SU-DHL-6 (cell line): ENCODE data around the gene SOBP.

ENCODE experiments used
- H2AFZ ChIP-seq: fragments of 200-600 bp; sonication (generic); 2 replicates; pipeline ENCODE4 v1.6.1; 2014; ENCODE audit warnings: low read depth, mild to moderate bottlenecking, moderate library complexity, mixed read lengths, antibody characterized with exemption, low read length; ENCODE audit not compliant: severe bottlenecking
- H3F3A ChIP-seq: fragments of 200-600 bp; shearing (Covaris generic); 2 replicates; pipeline ENCODE4 v1.6.0; 2016; ENCODE audit warnings: antibody characterized with exemption, mild to moderate bottlenecking; ENCODE audit not compliant: insufficient read depth
- H3K27ac ChIP-seq: fragments of 200-600 bp; sonication (generic); 2 replicates; pipeline ENCODE4 v1.5.1; 2016; ENCODE audit warnings: low read depth, mild to moderate bottlenecking, low read length, moderate library complexity, mixed read lengths
- H3K27me3 ChIP-seq: fragments of 200-600 bp; sonication (generic), shearing (Covaris generic); 2 replicates; pipeline ENCODE4 v1.6.0; 2014; ENCODE audit warnings: mild to moderate bottlenecking, low read length
- H3K36me3 ChIP-seq: fragments of 200-600 bp; sonication (generic); 2 replicates; pipeline ENCODE4 v1.6.1; 2014; ENCODE audit warnings: mild to moderate bottlenecking, low read length, mixed read lengths
- H3K4me2 ChIP-seq: fragments of 300-600, 200-600 bp; shearing (Covaris generic), sonication (generic); 2 replicates; pipeline ENCODE4 v1.6.0; 2014; ENCODE audit warnings: low read length, low read depth, mild to moderate bottlenecking; ENCODE audit not compliant: poor library complexity, severe bottlenecking
- H3K4me3 ChIP-seq: fragments of 200-600 bp; sonication (generic); 2 replicates; pipeline ENCODE4 v1.5.1; 2014; ENCODE audit warnings: antibody characterized with exemption, low read length, mild to moderate bottlenecking, mixed read lengths; ENCODE audit not compliant: insufficient read depth, poor library complexity, severe bottlenecking
- H3K79me2 ChIP-seq: fragments of 200-600 bp; sonication (generic); 2 replicates; pipeline ENCODE4 v1.6.1; 2014; ENCODE audit warnings: mild to moderate bottlenecking, low read length, moderate library complexity; ENCODE audit not compliant: insufficient read depth
- H3K9ac ChIP-seq: fragments of 200-600 bp; sonication (generic); 2 replicates; pipeline ENCODE4 v1.7.0; 2014; ENCODE audit warnings: mild to moderate bottlenecking, low read length
- H3K9me2 ChIP-seq: fragments of 200-600 bp; sonication (generic); replicated peaks from 2 replicates; pipeline ENCODE4 v1.6.1; 2014; ENCODE audit warnings: low read length; ENCODE audit not compliant: insufficient read depth
- H3K9me3 ChIP-seq: fragments of 200-600 bp; sonication (generic); 2 replicates; pipeline ENCODE4 v1.6.1; 2014; ENCODE audit warnings: low read length, mixed read lengths; ENCODE audit not compliant: insufficient read depth
- H4K20me1 ChIP-seq: fragments of 200-600 bp; sonication (generic); 2 replicates; pipeline ENCODE4 v1.6.1; 2014; ENCODE audit warnings: low read depth, mild to moderate bottlenecking, antibody characterized with exemption, low read length, moderate library complexity, mixed read lengths
- CTCF ChIP-seq: fragments of 200-600 bp; sonication (generic); IDR thresholded peaks from one replicate; pipeline ENCODE4 v1.5.1; 2017; ENCODE audit warnings: antibody characterized with exemption, mild to moderate bottlenecking, low read length, moderate library complexity; ENCODE audit not compliant: insufficient read depth, poor library complexity, severe bottlenecking
- EZH2phosphoT487 ChIP-seq: fragments of 200-600 bp; sonication (generic), shearing (Covaris generic); conservative IDR thresholded peaks from 2 replicates; pipeline ENCODE4 v1.6.1; 2018; ENCODE audit warnings: mild to moderate bottlenecking, antibody characterized with exemption, low read length, moderate library complexity, mixed read lengths

SOBP gene

GRCh38 chr6:107546691-107547450, 57.0 kb downstream of the SOBP start:
- no peaks in the 10 kb centered on the region for H3K36me3 ChIP-seq
- H3F3A ChIP-seq: 0 out of 2 replicates have a peak, but pooled peaks cover 6% of the 10 kb centered on the region
- H3K4me2 ChIP-seq: no peak overlapping the region
- H3K9me2 ChIP-seq: no peaks in the 10 kb centered on the region
- no peak overlapping the region for H2AFZ ChIP-seq
- peaks cover 4% of the 10 kb centered on the region; the same call in 1 of the 2 replicates for H3K79me2 ChIP-seq
- no peak overlapping the region for H3K4me3 ChIP-seq
- no peak overlapping the region for H3K27ac ChIP-seq
- no peaks in the 10 kb centered on the region for H3K27me3 ChIP-seq
- TF ChIP-seq EZH2phosphoT487 (no peak), CTCF (no peak)
- H4K20me1 ChIP-seq: no peaks in the 10 kb centered on the region
- no peak overlapping the region for H3K9ac ChIP-seq
- H3K9me3 ChIP-seq: no peaks in the 10 kb centered on the region

GRCh38 chr6:107547451-107547840, 57.5 kb downstream of the SOBP start:
- 0 out of 2 replicates have a peak, but pooled peaks cover 6% of the 10 kb centered on the region for H3F3A ChIP-seq
- peaks cover 4% of the 10 kb centered on the region; the same call in 1 of the 2 replicates for H3K79me2 ChIP-seq
- no peaks in the 10 kb centered on the region for H3K27me3 ChIP-seq
- H3K4me3 ChIP-seq: no peak overlapping the region
- no peaks in the 10 kb centered on the region for H3K36me3 ChIP-seq
- H3K9me3 ChIP-seq: no peaks in the 10 kb centered on the region
- no peak for TF ChIP-seq EZH2phosphoT487
- TF ChIP-seq CTCF: no peak
- H3K9ac ChIP-seq: no peak overlapping the region
- no peak overlapping the region for H2AFZ ChIP-seq
- H3K4me2 ChIP-seq: no peak overlapping the region
- H4K20me1 ChIP-seq: no peaks in the 10 kb centered on the region
- no peak overlapping the region for H3K27ac ChIP-seq
- H3K9me2 ChIP-seq: no peaks in the 10 kb centered on the region

- H3K4me2 ChIP-seq: peak overlapping the region; percentile 46
- H3K9me3 ChIP-seq: no peaks in the 10 kb centered on the region
- no peaks in the 10 kb centered on the region for H3K27me3 ChIP-seq
- TF ChIP-seq EZH2phosphoT487 (no peak), CTCF (no peak)
- no peak overlapping the region for H3K4me3 ChIP-seq
- no peaks in the 10 kb centered on the region for H3K79me2 ChIP-seq
- H2AFZ ChIP-seq: no peak overlapping the region
- H3K9ac ChIP-seq: peak overlapping the region; percentile 15; the same call in 1 of the 2 replicates
- no peaks in the 10 kb centered on the region for H3K9me2 ChIP-seq
- 0 out of 2 replicates have a peak, but pooled peaks cover 6% of the 10 kb centered on the region for H3F3A ChIP-seq
- no peaks in the 10 kb centered on the region for H3K36me3 ChIP-seq
- no peaks in the 10 kb centered on the region for H4K20me1 ChIP-seq
- peak overlapping the region; percentile 62 for H3K27ac ChIP-seq
Observed at GRCh38 chr6:107550241-107550840, 60.4 kb downstream of the SOBP start.
